Omental fat pad (tissue), 4 donors: ENCODE measurements around the gene LHFPL2. TPM values are rescaled to one million over a fixed set of nuclear protein-coding genes. Genes with fewer than 3 reads are reported as not detected.

Experiments used
- ATAC-seq: fragments of 150-250 bp; one replicate; pipeline ENCODE4 v1.9.1; 2016; ENCODE audit warnings: mild to moderate bottlenecking, moderate library complexity; ENCODE audit not compliant: low FRiP score
- DNase-seq: peaks from one replicate; pipeline ENCODE4 v3.0.0-alpha.2; 2019; ENCODE audit warnings: low spot score
- total RNA-seq, 4 donors: library from RNA; depleted of rRNA; stranded (reverse); fragments of >200 nt; gene quantifications; one replicate each; pipeline ENCODE4 v1.1.0, GENCODE V29; 2016
- TF ChIP-seq, protein P1 (sequence below), 3 donors: fragments of 450-650 bp; IDR thresholded peaks; one replicate each; pipeline ENCODE4 v1.5.1; 2016 to 2017; ENCODE audit warnings: antibody characterized with exemption in 3 of 3, mild to moderate bottlenecking in 3 of 3, moderate library complexity in 2 of 3

The LHFPL2 gene
- total RNA-seq, 4 donors from 2014 or later, result 37.1 to 146 (median 45.9) TPM

- TF ChIP-seq, protein P1, sequence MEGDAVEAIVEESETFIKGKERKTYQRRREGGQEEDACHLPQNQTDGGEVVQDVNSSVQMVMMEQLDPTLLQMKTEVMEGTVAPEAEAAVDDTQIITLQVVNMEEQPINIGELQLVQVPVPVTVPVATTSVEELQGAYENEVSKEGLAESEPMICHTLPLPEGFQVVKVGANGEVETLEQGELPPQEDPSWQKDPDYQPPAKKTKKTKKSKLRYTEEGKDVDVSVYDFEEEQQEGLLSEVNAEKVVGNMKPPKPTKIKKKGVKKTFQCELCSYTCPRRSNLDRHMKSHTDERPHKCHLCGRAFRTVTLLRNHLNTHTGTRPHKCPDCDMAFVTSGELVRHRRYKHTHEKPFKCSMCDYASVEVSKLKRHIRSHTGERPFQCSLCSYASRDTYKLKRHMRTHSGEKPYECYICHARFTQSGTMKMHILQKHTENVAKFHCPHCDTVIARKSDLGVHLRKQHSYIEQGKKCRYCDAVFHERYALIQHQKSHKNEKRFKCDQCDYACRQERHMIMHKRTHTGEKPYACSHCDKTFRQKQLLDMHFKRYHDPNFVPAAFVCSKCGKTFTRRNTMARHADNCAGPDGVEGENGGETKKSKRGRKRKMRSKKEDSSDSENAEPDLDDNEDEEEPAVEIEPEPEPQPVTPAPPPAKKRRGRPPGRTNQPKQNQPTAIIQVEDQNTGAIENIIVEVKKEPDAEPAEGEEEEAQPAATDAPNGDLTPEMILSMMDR (IDR thresholded peaks at IDR 0.05), result no peak
- DNase-seq (no peak), ATAC-seq (no peak)
Measured at GRCh38 chr5:78642701-78643100, 5.9 kb downstream of the LHFPL2 start.

DNA sequence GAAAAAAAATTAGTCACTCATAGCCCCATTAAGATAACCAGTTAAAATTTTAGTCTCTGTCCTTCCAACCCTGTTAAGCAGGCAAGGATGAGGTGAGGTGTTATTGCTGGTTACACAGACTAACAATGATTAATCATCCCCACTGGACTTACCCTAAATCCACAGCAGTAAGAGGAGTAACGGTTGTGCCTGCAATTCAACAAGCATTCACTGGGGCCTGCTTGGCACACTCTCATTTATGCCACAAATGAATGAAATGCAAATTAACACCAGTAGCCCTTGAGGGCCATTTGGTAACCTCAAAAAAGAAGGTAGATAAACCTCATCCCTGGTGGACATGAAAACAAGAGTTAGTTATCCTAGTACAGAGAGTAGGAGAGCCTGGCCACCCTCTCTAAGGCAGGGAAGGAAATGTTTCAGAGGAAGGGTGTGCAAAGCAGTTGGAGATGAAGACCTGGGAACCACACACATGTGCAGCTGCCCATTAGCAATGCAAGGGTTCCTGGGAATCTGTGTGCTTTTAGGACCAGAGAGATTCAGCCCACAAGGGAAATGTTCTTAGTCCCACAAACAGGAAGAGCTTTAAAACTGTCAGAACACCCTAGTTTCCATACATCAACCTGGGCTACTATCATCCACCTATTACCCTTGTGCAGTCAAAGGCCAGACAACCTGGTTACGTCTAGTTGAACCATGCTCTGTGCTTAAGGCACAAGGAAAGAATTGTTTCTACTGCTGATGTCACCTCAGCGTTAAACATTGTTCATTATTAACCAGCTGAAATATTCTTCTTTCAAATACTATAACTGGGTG, 7.7 kb downstream of the LHFPL2 start:
- ATAC-seq (no peak), DNase-seq (no peak)
- TF ChIP-seq, protein P1 (IDR thresholded peaks at IDR 0.05), result no peak

- ATAC-seq, result no peak
- no peak for DNase-seq
- TF ChIP-seq, protein P1 (IDR thresholded peaks at IDR 0.05), result no peak
Measured at GRCh38 chr5:78639791-78640190, 8.8 kb downstream of the LHFPL2 start.

DNA sequence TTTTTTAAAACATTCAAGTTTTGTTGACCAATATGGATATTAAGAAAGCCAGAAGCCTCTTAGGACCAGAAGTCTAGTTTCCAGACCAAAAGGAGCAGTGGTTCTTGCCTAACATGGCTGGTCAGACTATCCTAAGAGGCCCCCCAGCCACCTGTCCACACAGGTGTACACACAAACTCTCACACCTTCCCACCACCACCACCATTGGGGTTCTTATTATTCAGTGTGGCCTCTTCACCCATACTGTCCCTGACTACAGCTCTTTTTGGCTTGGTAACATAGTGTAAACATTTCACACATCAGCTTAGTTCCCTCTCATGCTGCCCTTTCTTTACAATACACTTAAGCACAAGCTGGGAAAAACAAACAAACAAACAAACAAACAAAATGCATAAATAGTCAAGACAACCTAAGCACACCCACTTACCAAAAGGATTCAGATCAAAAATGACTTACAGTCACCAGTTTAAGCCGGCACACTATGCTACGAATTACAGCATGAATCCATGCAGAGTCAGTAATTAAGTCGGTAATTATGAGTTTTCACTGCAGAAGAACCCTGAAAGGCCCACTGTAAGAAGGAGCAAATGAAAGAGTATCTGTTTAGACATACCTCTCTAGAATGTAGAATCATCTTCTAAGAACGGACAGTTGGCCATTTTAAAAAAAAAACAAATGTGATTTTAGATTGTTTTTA, 9.5 kb downstream of the LHFPL2 start:
- TF ChIP-seq, protein P1 (IDR thresholded peaks at IDR 0.05), result no peak
- DNase-seq (no peak), ATAC-seq (no peak)

DNA sequence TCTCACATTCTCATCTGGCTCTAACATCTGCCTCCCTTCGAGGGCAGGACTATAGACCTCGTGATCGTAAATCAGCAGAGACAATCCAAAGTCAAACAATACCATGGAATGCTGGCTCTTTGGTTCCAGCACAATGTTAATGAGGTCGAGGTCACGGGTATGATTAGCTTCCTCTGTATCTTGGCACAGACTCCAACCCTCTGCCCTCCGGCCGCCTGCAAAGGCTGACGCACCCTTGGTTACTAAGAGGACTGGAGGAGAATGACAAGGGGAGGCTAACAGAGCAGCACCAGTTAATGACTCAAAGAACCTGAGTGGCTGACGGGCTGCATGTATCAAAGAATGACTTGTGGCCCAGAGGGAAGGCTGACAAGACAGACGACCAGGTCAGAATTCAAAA, 10.1 kb downstream of the LHFPL2 start:
- DNase-seq (no peak), ATAC-seq (peak; percentile 73)
- TF ChIP-seq, protein P1 (IDR thresholded peaks at IDR 0.05), result no peak

DNA sequence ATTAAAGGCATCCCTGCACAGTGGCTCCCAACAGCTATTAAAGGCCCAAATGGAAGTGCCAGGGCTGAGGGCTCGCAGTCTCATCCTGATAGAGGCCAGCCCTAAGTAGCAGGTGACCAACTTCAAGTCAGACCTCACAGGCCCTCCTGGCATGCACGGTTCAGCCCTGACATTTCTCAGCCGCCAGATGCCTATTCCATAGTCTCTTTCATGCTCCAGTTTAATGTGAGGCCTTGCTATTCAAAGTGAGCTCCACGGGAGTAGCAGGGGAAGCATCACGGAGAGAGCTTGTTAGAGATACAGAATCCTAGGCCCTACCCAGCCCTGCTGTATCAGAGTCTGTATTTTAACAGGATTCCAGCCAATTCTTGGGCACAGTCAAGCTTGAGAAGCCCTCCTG, 11.1 kb downstream of the LHFPL2 start:
- no peak for ATAC-seq
- DNase-seq, result no peak
- TF ChIP-seq, protein P1 (IDR thresholded peaks at IDR 0.05), result no peak
